NCI-H187 treated with DMSO at 0.1 percent for 48 hours (cell line): ENCODE data around the gene CAMK2G.

Experiments used
- DNase-seq: peaks from one replicate; lab custom pipeline; 2025; lab: John Stamatoyannopoulos, UW

The CAMK2G gene

GRCh38 chr10:73771722-73772280 lies 102.6 kb downstream of the CAMK2G start:
- no peak for DNase-seq

- no peak for DNase-seq
Measured at GRCh38 chr10:73769396-73769795, 105.0 kb downstream of the CAMK2G start.

DNA sequence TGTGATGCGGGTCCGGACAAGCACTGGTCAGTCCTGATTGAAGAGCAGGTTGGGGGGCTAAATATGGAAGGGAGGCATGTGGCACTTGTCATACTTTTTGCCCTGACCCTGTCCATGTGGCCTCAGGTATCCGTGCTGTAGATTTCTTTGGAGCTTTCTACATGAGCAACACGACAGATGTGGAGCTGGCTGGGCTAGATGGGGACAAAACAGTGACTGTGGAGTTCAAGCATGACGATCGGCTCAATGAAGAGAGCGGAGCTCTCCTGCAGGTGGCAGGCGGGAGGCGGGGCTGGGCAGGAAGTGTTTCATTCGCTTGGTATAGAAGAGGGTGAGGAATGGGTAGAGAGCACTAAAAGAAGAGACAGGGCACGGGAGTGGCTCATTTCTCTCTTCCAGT lies 105.5 kb downstream of the CAMK2G start:
- DNase-seq: peak; percentile 37

GRCh38 chr10:73765066-73765465 lies 109.3 kb downstream of the CAMK2G start:
- DNase-seq: no peak

- no peak for DNase-seq
Measured at GRCh38 chr10:73763343-73763742, 111.0 kb downstream of the CAMK2G start.

DNA sequence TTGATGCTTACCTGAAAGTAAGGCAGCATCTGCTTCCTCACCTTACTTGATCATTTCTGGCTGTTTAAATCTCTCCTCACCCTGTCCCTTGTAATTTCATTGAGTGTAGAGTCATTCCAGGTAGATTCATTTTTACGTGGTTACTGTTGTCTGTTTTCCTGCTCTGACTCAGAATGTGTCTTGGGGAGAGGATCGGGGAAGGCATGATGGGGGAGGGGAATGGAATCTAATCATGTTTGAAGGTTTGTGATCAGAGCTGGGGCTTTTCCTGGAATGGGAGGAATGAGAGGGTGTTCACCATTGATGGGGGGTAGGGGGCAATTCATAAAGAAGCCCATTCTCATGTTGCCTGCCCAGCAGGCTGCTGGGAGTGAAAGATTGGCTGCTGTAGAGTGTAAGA lies 111.4 kb downstream of the CAMK2G start:
- no peak for DNase-seq
